HG02588 (cell line): ENCODE results near the gene AGMO.
"Not testable (repeated sequence)": the region's sequence is repeated elsewhere in the genome, so short reads cannot be mapped to it uniquely, and the experiment has no call there.

ENCODE experiments used
- ATAC-seq: cut with Tn5 transposase; IDR thresholded peaks from one replicate; pipeline ENCODE4 v1.9.1; 2021; ENCODE audit warnings: mild to moderate bottlenecking, moderate library complexity; ENCODE audit not compliant: unreplicated experiment

The AGMO gene

GRCh38 chr7:15560968-15561367 is 847 bp downstream of the AGMO start:
- no peak for ATAC-seq

DNA sequence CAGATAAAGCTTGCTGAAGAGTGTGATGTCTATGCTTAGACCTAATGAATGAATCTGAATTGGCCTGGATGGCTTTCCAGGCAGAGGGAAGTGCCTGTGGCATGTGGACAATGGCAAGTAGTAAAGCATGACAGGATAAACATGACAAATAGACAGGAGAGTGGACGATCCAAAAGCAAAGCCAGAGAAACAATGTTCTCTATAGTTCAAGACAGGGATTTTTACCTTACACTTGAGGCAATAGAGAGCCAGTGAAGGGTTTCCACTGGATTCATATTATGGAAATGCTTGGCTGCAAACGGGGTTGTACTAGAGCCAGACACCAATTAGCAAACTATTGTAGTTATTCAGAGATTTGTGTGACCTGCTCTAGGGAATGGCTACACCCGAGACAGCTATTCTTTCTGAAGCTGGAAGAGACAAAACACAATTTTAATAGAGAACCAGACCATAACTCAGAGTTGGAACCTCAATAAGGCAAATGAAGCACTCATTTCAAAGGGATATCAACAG is 2.3 kb downstream of the AGMO start:
- no peak for ATAC-seq

DNA sequence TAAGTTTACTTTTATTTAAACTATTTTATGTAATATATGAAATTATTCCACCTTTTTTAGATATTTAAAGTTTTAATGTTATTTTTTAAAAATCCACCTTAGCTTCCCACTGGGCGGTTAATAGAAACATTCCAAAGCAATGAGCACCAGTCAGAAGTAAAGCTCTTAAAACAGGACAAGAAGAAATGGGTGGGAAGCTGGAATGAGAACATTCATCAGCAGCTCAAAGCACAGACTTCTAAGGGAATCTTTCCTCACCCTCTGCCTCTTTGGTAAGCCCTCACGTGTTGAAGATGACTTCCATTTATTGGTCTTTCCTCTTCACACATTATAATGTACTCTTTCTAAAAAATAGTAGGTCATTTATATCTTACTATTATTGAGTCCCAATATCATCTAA is 3.1 kb downstream of the AGMO start:
- no peak for ATAC-seq

DNA sequence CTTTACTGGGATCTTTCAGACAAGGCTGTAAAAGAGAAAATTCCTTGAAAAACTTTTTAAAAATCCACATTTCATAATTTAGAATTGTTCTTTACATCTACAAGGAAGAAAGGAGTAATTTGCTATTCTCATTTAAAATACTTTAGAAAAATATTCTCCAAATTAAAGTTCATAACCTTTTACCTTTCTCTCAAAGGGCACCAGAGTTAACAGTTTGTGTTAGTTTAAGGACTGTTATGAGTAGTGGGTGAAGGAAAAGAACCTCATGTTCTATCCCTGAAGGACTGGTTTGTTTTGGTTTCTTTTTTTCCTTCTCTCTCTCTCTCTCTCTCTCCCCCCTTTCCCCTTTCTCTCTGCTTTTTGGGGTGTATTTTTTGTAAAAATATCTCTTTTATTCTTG is 4.1 kb downstream of the AGMO start:
- no peak for ATAC-seq

GRCh38 chr7:15557186-15557585 is 4.6 kb downstream of the AGMO start:
- no peak for ATAC-seq

- no peak for ATAC-seq
Measured at GRCh38 chr7:15556339-15557105, 5.3 kb downstream of the AGMO start.

- no peak for ATAC-seq
Measured at GRCh38 chr7:15555381-15555859, 6.4 kb downstream of the AGMO start.

GRCh38 chr7:15554744-15555143 is 7.1 kb downstream of the AGMO start:
- ATAC-seq, result no peak

- ATAC-seq, result no peak
Measured at GRCh38 chr7:15554081-15554480, 7.7 kb downstream of the AGMO start.

DNA sequence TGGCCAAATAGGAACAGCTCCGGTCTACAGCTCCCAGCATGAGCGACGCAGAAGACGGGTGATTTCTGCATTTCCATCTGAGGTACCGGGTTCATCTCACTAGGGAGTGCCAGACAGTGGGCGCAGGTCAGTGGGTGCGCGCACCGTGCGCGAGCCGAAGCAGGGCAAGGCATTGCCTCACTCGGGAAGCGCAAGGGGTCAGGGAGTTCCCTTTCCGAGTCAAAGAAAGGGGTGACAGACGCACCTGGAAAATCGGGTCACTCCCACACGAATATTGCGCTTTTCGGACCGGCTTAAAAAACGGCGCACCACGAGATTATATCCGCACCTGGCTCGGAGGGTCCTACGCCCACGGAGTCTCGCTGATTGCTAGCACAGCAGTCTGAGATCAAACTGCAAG is 14.5 kb downstream of the AGMO start:
- not testable (repeated sequence) for ATAC-seq

GRCh38 chr7:15546272-15546792 is 15.5 kb downstream of the AGMO start:
- ATAC-seq, result no peak

DNA sequence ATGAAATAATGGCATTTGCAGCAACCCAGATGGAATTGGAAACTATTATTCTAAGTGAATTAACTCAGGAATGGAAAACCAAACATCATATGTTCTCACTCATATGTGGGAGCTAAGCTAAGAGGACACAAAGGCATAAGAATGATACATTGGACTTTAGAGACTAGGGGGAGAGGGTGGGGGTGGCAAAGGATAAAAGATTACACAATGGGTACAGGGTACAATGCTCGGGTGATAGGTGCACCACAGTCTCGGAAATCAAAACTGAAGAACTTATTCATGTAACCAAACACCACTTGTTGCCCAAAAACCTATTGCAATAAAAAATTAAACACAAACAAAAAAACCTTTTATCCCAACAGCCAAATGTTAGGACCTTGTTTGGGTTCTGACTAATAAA is 17.8 kb downstream of the AGMO start:
- ATAC-seq, result no peak

- no peak for ATAC-seq
Measured at GRCh38 chr7:15543256-15543655, 18.6 kb downstream of the AGMO start.

GRCh38 chr7:15527648-15528047 is 34.2 kb downstream of the AGMO start:
- ATAC-seq, result no peak

- no peak for ATAC-seq
Measured at GRCh38 chr7:15525652-15526263, 36.1 kb downstream of the AGMO start.

- no peak for ATAC-seq
Measured at GRCh38 chr7:15524077-15524476, 37.7 kb downstream of the AGMO start.

DNA sequence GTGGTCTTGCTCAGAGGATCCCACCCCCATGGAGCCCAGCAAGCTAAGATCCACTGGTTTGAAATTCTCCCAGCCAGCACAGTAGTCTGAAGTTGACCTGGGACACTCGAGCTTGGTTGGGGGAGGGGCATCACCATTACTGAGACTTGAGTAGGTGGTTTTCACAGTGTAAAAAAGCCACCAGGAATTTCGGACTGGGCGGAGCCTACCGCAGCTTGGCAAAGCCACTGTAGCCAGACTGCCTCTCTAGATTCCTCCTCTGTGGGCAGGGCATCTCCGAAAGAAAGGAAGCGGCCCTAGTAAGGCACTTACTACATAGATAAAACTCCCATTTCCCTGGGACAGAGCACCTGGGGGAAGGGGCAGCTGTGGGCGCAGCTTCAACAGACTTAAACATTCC is 44.0 kb downstream of the AGMO start:
- ATAC-seq, result not testable (repeated sequence)

DNA sequence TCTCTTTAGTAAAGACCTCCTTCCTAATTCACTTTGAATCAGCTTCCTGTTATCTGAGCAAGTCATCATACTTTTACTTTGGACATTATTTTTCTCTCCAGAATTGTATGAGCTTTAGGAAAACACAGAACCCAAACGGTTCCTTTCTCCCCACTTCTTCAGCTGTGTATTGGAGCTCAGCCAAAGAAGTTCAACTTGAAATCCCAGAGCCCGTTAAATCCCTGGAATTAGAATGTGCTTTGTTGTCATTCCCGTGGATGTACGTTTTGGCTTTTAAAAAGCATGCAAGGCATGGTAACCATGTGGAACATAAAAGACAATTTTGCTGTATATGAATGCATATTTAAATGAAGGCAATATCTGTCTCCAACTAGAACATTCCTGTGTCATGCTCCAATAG is 46.6 kb downstream of the AGMO start:
- ATAC-seq, result no peak

- no peak for ATAC-seq
Measured at GRCh38 chr7:15508258-15508657, 53.6 kb downstream of the AGMO start.

DNA sequence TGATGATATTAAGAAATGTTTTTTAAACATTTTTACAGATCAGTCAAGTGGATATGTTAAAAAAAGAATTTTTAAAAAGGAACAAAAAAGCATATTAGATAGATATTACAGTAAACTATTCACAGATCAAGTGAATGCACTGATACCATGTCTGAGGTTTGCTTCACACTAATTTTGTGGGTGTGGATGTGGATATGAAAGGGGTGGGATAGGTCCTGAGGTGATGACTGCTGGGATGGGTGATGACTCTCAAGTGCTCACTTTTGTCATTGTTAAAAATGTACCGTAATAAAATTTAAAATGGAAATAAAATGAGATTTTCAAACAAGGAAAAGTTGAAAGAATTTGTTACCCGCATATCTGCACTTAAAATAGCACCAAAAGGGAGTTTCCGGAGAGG is 54.1 kb downstream of the AGMO start:
- ATAC-seq, result no peak

- ATAC-seq, result no peak
Measured at GRCh38 chr7:15507171-15507570, 54.6 kb downstream of the AGMO start.

DNA sequence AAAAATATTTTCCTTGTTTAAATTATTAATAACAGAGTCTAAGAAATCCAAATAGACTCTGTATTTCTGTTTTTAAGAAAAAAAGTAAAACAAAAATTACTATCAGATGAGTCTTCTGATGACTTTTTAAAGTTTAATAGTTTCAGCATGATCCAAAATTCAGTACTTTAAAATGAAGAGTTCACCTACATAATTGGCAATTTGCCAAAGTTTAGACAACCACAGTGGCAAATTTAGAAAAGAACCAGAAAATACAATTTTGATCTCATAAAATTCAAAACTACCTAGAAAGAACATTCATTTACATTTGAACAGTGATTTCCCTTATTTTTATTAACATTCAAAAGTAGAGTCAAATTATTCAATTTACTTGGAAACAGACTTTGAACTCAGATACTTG is 56.1 kb downstream of the AGMO start:
- ATAC-seq, result no peak
